Fibroblast of lung (primary cell): Measurements from ENCODE around the gene PTDSS2.

Source experiments
- CTCF ChIP-seq, 2 donors: IDR thresholded peaks in 1 of 2; conservative IDR thresholded peaks in 1 of 2; 1 replicate in 1 of 2; 2 replicates in 1 of 2; pipeline ENCODE4 v1.5.1; 2011 to 2012; ENCODE audit warnings: low read length in 2 of 2, control low read depth in 1 of 2, inconsistent platforms in 1 of 2, low read depth in 1 of 2, mild to moderate bottlenecking in 1 of 2
- EZH2 ChIP-seq: IDR thresholded peaks from 2 replicates; pipeline ENCODE4 v1.5.1; 2012; ENCODE audit warnings: low read length, control low read depth, mild to moderate bottlenecking; ENCODE audit errors: missing control alignments

GRCh38 chr11:413120-414081 lies 36.7 kb upstream of the PTDSS2 start:
- no peak for TF ChIP-seq CTCF (conservative IDR thresholded peaks at IDR 0.05 in 1 of 2, IDR thresholded peaks at IDR 0.05 in 1 of 2; ENCODE audit: low read depth in 1 of 2, low read length in 2 of 2)
- TF ChIP-seq EZH2 = no peak
